GM18505 (cell line): ENCODE results near the gene IRF3.

Experiments
- ATAC-seq: cut with Tn5 transposase; IDR thresholded peaks from one replicate; pipeline ENCODE4 v1.9.1; 2021; ENCODE audit not compliant: unreplicated experiment
- POLR2A ChIP-seq: IDR thresholded peaks from 4 replicates; pipeline ENCODE4 v1.6.1; 2011; ENCODE audit warnings: borderline replicate concordance; ENCODE audit not compliant: insufficient read depth, insufficient read length; ENCODE audit errors: extremely low read depth

Gene IRF3

GRCh38 chr19:49665351-49666119, at the start of gene IRF3, which contains the start of gene BCL2L12:
IRF3 (minus strand) TSS chr19:49665857; CDS start chr19:49664838, 1,019 bp downstream.
BCL2L12 (plus strand) TSS chr19:49665933; CDS start chr19:49666693, 760 bp downstream.
- peak; percentile 71 for TF ChIP-seq POLR2A
- ATAC-seq: peak; percentile 77

DNA sequence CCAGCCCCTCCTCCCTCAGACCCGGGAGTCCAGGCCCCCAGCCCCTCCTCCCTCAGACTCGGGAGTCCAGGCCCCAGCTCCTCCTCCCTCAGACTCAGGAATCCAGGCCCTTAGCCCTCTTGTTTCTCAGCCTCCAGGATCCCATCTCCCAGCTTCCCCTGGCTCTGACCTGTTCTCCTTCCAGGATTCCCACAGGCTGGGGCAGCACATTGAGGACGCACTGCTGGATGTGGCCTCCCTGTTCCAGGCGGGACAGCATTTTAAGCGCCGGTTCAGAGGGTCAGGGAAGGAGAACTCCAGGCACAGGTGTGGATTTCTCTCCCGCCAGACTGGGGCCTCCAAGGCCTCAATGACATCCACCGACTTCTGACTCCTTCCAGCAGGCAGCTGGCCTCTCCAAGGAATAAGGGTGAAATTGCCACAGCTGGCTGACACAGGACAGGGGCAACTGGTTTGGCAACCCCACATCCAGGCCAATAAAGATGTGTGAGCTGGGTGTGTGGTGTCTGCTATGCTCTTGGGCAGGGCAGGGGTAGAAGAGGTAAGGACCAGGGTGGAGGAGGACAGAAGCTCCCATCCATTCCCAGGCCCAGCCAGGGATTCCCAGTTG, 47.7 kb upstream of the IRF3 start:
- ATAC-seq: no peak
- TF ChIP-seq POLR2A: no peak

DNA sequence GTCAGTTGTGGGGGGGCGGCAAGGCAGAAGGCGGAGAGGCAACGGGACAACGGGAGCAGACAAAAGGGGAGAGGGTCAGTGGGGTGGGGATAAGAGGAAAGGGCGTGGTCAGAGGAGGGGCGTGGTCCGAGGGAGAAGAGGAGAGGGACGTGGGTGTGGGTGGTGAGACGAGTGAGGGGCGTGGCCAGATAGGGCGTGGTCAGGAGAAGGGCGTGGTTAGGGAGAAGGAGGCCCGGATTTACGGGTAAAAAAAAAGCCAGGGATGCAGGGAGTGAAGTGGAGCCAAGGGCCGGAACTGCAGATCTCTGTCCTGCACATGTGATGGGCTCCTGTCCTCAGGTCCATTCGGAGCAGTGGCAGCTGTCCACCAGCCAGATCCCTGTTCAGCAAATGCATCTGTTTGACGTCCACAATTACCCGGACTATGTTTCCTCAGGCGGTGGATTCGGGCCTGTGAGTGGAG, 46.8 kb upstream of the IRF3 start:
- TF ChIP-seq POLR2A: no peak
- no peak for ATAC-seq

- TF ChIP-seq POLR2A: no peak
- no peak for ATAC-seq
Measured at GRCh38 chr19:49710372-49710951, 44.8 kb upstream of the IRF3 start.

GRCh38 chr19:49705919-49706318, 40.3 kb upstream of the IRF3 start:
- no peak for ATAC-seq
- TF ChIP-seq POLR2A: no peak

DNA sequence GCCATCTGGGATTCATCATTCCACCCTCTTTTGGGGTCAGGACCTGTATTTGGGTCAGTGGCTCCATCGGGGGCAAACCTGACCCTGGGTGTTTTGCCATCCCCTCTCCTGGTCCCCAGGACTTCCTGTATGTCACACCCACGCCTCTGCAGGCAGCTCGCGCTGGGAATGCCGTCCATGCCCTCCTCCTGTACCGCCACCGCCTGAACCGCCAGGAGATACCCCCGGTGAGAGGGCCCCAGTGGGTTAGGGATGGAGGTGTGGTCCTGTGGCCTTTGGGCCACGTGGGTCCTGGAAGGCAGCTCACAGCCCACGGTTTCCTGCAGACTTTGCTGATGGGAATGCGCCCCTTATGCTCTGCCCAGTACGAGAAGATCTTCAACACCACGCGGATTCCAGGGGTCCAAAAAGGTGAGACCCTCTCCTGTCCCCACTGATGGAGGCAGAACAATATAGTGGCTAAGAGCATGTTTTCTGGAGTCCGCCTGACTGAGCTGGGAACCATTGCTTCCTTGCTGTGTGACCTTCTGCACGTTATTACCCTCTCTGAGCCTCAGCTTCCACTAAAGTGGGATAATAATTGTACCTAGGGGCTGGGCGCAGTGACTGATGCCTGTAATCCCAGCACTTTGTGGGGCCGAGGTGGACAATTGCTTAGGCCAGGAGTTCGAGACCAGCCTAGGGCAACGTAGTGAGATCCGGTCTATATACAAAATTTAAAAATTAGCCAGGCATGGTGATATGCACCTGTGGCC, 39.4 kb upstream of the IRF3 start:
- no peak for TF ChIP-seq POLR2A
- ATAC-seq: no peak

GRCh38 chr19:49701271-49701786, 35.7 kb upstream of the IRF3 start:
- ATAC-seq: no peak
- TF ChIP-seq POLR2A: no peak

DNA sequence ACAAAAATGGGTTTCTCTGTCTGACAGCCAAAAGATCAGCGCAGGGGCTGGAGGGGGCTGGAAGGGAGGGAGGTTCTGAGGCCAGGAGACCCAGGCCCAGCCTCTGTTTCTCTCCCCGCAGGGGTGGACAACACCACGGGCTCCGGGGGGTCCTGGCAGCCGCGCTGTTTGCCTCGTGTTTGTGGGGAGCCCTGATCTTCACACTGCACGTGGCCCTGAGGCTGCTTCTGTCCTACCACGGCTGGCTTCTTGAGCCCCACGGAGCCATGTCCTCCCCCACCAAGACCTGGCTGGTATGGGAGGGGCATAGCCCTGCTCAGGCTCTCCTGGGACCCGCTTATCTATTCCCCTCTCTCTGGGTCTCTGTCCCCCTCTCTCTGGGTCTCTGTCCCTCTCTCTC, 34.9 kb upstream of the IRF3 start:
- TF ChIP-seq POLR2A: no peak
- ATAC-seq: no peak

DNA sequence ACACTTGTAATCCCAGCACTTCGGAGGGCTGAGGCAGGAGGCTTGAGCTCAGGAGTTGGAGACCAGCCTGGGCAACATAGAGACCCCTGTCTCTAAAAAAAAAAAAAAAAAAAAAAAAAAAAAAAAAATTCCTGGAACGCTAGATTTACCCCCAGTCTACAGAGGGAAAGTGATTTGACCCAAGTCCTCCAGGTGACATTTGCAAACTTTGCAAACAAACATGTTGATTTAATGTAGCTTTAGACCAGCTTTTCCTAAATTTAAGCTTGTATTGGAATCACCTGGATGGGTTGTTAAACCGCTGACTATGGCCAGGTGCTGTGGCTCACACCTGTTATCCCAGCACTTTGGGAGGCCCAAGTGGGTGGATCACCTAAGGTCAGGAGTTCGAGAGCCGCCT, 33.7 kb upstream of the IRF3 start:
- no peak for TF ChIP-seq POLR2A
- no peak for ATAC-seq

DNA sequence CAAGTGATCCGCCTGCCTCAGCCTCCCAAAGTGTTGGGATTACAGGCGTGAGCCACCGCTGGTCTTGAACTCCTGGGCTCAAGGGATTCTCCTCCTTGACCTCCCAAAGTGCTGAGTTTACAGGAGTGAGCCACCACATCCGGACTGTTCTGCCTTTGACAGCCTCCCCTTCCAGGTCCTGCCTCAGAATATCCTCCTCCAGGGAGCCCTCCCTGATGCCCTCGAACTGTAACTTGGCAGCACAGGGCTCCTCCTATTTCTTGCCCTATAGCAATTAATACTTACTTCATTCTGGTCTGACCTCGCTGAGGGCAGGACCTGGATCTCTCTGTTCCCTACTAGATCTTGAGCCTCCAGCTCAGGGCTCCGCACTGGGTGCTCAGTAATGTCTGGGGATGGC, 31.2 kb upstream of the IRF3 start:
- TF ChIP-seq POLR2A: no peak
- no peak for ATAC-seq

DNA sequence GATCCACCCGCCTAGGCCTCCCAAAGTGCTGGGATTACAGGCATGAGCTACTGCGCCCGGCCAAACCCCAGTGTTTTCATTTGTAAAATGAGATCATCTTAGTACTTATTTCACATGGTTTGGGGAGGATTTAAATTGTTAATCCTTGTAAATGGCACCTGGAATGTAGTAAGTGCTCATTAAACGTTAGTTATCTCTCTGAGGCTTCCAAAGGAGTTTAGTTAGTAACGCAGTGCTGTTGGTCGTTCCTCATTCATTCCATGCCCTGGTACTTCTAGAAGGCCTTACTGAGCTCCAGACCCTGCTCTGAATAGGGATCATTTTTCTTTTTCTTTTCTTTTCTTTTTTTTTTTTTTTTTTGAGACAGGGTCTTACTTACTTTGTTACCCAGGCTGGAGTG, 30.5 kb upstream of the IRF3 start:
- no peak for TF ChIP-seq POLR2A
- no peak for ATAC-seq

- TF ChIP-seq POLR2A: no peak
- no peak for ATAC-seq
Measured at GRCh38 chr19:49692147-49692506, 26.5 kb upstream of the IRF3 start.
